Thymus (tissue), 2 donors: Measurements from ENCODE around the gene ZNF112. TPM values are rescaled to one million over a fixed set of nuclear protein-coding genes. Genes with fewer than 3 reads are reported as not detected.

Source experiments
- polyA plus RNA-seq: library from polyadenylated mRNA; stranded (reverse); fragments of 200-250 nt; gene quantifications from one replicate; pipeline ENCODE4 v1.2.3, GENCODE V29; 2013
- total RNA-seq: library from RNA; stranded (reverse); fragments of 120-200 nt; gene quantifications from one replicate; pipeline ENCODE4 v1.2.4, GENCODE V29; 2013
- donor health status: healthy.

The ZNF112 gene
- total and polyA plus RNA-seq, 2 donors = 1.3 to 3.1 TPM

Other genes with a start within 250 kb of the ZNF112 start
- gene ZNF225, start 243.3 kb downstream of the ZNF112 start, total RNA-seq = 5.9 TPM
- gene ZNF225, start 243.3 kb downstream of the ZNF112 start, polyA plus RNA-seq = 3.2 TPM
- gene ZNF234, start 215.1 kb downstream of the ZNF112 start, total RNA-seq = 7.2 TPM
- gene ZNF234, start 215.1 kb downstream of the ZNF112 start, polyA plus RNA-seq = 4.5 TPM
- gene ZNF226, start 191.6 kb downstream of the ZNF112 start, total RNA-seq = 23.9 TPM
- 32.9 TPM for gene ZNF226, start 191.6 kb downstream of the ZNF112 start, polyA plus RNA-seq
- gene ZNF227, start 144.1 kb downstream of the ZNF112 start, total RNA-seq = 23.8 TPM
- gene ZNF227, start 144.1 kb downstream of the ZNF112 start, polyA plus RNA-seq = 10.7 TPM
- 2.1 TPM for gene ZNF233, start 96.8 kb downstream of the ZNF112 start, total RNA-seq
- 1.7 TPM for gene ZNF233, start 96.8 kb downstream of the ZNF112 start, polyA plus RNA-seq
- 7.1 TPM for gene ZNF235, start 51.7 kb downstream of the ZNF112 start, total RNA-seq
- 7.7 TPM for gene ZNF235, start 51.7 kb downstream of the ZNF112 start, polyA plus RNA-seq
- 4.9 TPM for gene ZNF285, start 44.9 kb upstream of the ZNF112 start, total RNA-seq
- gene ZNF285, start 44.9 kb upstream of the ZNF112 start, polyA plus RNA-seq = 2.1 TPM
- 4.7 TPM for gene ZNF229, start 91.8 kb upstream of the ZNF112 start, total RNA-seq
- gene ZNF229, start 91.8 kb upstream of the ZNF112 start, polyA plus RNA-seq = 1.5 TPM
- 11.6 TPM for gene ZNF180, start 143.8 kb upstream of the ZNF112 start, total RNA-seq
- 8.3 TPM for gene ZNF180, start 143.8 kb upstream of the ZNF112 start, polyA plus RNA-seq
- gene CEACAM20, start 173.0 kb upstream of the ZNF112 start, total RNA-seq = 0.05 TPM
- gene CEACAM20, start 173.0 kb upstream of the ZNF112 start, polyA plus RNA-seq = 0.05 TPM